ENCODE data around the gene IL17RD. TPM values are rescaled to one million over a fixed set of nuclear protein-coding genes. Genes with fewer than 3 reads are reported as not detected.
A peak's percentile ranks its signal among the peaks of the same experiment; 100 is the strongest.

IL17RD gene
- total RNA-seq, 2 experiments from 2014 or later: not detected

- POLR2A ChIA-PET: interaction anchor here (1.6 kb wide), 1 partner anchor 9 kb away, joined by 4 read pairs; no protein-coding TSS in a partner anchor
- no peak overlapping the region for H3K4me3 Mint-ChIP-seq
- CTCF ChIA-PET: interaction anchor here (3.7 kb wide), 1 partner anchor 10 kb away, joined by 21 read pairs; no protein-coding TSS in a partner anchor
- no peak overlapping the region for H3K27ac Mint-ChIP-seq
- H3K27me3 Mint-ChIP-seq: no peaks in the 10 kb centered on the region
- TF ChIP-seq CTCF (IDR thresholded peaks at IDR 0.05): no peak
- peaks cover 2% of the 10 kb centered on the region for H3K4me1 Mint-ChIP-seq (ENCODE audit: low read depth)
- intact Hi-C loops (cut with micrococcal nuclease): no loop called here
- no peaks in the 10 kb centered on the region for H3K36me3 Mint-ChIP-seq (ENCODE audit: low read depth)
- DNase-seq (no peak), ATAC-seq (no peak)
- H3K9me3 Mint-ChIP-seq: no peaks in the 10 kb centered on the region
These were observed 54.9 kb downstream of the IL17RD start for GRCh38 chr3:57110214-57110613.

- H3K4me3 Mint-ChIP-seq: no peak overlapping the region
- no peaks in the 10 kb centered on the region for H3K27me3 Mint-ChIP-seq
- DNase-seq (no peak), ATAC-seq (no peak)
- no peak overlapping the region for H3K27ac Mint-ChIP-seq
- ChIA-PET POLR2A (interaction anchor here (1.6 kb wide), 1 partner anchor 9 kb away, joined by 4 read pairs; no protein-coding TSS in a partner anchor), CTCF (interaction anchor here (3.7 kb wide), 1 partner anchor 9 kb away, joined by 21 read pairs; no protein-coding TSS in a partner anchor)
- peaks cover 2% of the 10 kb centered on the region for H3K4me1 Mint-ChIP-seq (ENCODE audit: low read depth)
- H3K36me3 Mint-ChIP-seq (ENCODE audit: low read depth): no peaks in the 10 kb centered on the region
- no peaks in the 10 kb centered on the region for H3K9me3 Mint-ChIP-seq
- intact Hi-C loops (cut with micrococcal nuclease): no loop called here
- no peak for TF ChIP-seq CTCF (IDR thresholded peaks at IDR 0.05)
These were observed 55.5 kb downstream of the IL17RD start for GRCh38 chr3:57109437-57110199.

- no peak for DNase-seq
- TF ChIP-seq CTCF (IDR thresholded peaks at IDR 0.05): no peak
- Mint-ChIP-seq H3K4me3 (no peak overlapping the region), H3K4me1 (ENCODE audit: low read depth) (peaks cover 2% of the 10 kb centered on the region), H3K9me3 (no peaks in the 10 kb centered on the region), H3K27ac (no peak overlapping the region), H3K36me3 (ENCODE audit: low read depth) (no peaks in the 10 kb centered on the region), H3K27me3 (no peaks in the 10 kb centered on the region)
- intact Hi-C loops (cut with micrococcal nuclease): no loop called here
- ATAC-seq: no peak
- ChIA-PET CTCF (no interaction called here), POLR2A (no interaction called here)
These were observed 56.5 kb downstream of the IL17RD start for GRCh38 chr3:57108684-57109083.

GRCh38 chr3:57105585-57105984 is 59.6 kb downstream of the IL17RD start:
- Mint-ChIP-seq H3K4me3 (no peak overlapping the region), H3K27me3 (no peaks in the 10 kb centered on the region), H3K4me1 (ENCODE audit: low read depth) (no peaks in the 10 kb centered on the region), H3K36me3 (ENCODE audit: low read depth) (no peaks in the 10 kb centered on the region), H3K27ac (no peak overlapping the region), H3K9me3 (no peaks in the 10 kb centered on the region)
- ChIA-PET POLR2A (no interaction called here), CTCF (interaction anchor here (0.5 to 1.2 kb wide), 3 partner anchors 108 to 451 kb away, joined by 3 read pairs; no protein-coding TSS in a partner anchor)
- DNase-seq: no peak
- intact Hi-C loops (cut with micrococcal nuclease): no loop called here
- TF ChIP-seq CTCF (IDR thresholded peaks at IDR 0.05): no peak
- ATAC-seq: no peak

GRCh38 chr3:57100046-57100695 is 65.0 kb downstream of the IL17RD start:
- ChIA-PET CTCF (interaction anchor here (0.6 to 4.2 kb wide), 23 partner anchors 11 to 899 kb away, joined by 3 to 40 read pairs (median 4); no protein-coding TSS in a partner anchor), POLR2A (interaction anchor here (1.4 kb wide), 1 partner anchor 10 kb away, joined by 4 read pairs; no protein-coding TSS in a partner anchor)
- H3K4me3 Mint-ChIP-seq: no peak overlapping the region
- DNase-seq: peak; percentile 80
- no peaks in the 10 kb centered on the region for H3K9me3 Mint-ChIP-seq
- ATAC-seq: peak; percentile 93
- TF ChIP-seq CTCF (IDR thresholded peaks at IDR 0.05): peak; percentile 88
- H3K27ac Mint-ChIP-seq: no peak overlapping the region
- no peaks in the 10 kb centered on the region for H3K4me1 Mint-ChIP-seq (ENCODE audit: low read depth)
- no peaks in the 10 kb centered on the region for H3K36me3 Mint-ChIP-seq (ENCODE audit: low read depth)
- H3K27me3 Mint-ChIP-seq: no peaks in the 10 kb centered on the region
- intact Hi-C loops (cut with micrococcal nuclease): no loop called here
